Astrocyte (in vitro differentiated cells and primary cell): ENCODE measurements around the gene CCDC117. TPM values are rescaled to one million over a fixed set of nuclear protein-coding genes. Genes with fewer than 3 reads are reported as not detected.

Source experiments
- DNase-seq: peaks from one replicate; pipeline ENCODE4 v3.0.0-alpha.2; 2010; ENCODE audit warnings: low read depth
- FAIRE-seq: peaks from 2 replicates; lab custom pipeline; 2011; peaks lifted over from hg19 to GRCh38; lab: Jason Lieb, UNC
- H2AFZ ChIP-seq: 2 replicates; pipeline ENCODE4 v1.6.0; 2012; ENCODE audit warnings: low read depth, low read length, inconsistent platforms
- H3K27ac ChIP-seq: 2 replicates; pipeline ENCODE4 v1.5.1; 2011; ENCODE audit warnings: low read depth, low read length, inconsistent platforms
- H3K27me3 ChIP-seq: 2 replicates; pipeline ENCODE4 v1.6.0; 2011; ENCODE audit warnings: low read length, inconsistent platforms; ENCODE audit not compliant: insufficient read depth
- H3K36me3 ChIP-seq: 2 replicates; pipeline ENCODE4 v1.5.1; 2011; ENCODE audit warnings: low read length, inconsistent platforms; ENCODE audit not compliant: insufficient read depth
- H3K4me1 ChIP-seq: 2 replicates; pipeline ENCODE4 v1.5.1; 2011; ENCODE audit warnings: low read length, inconsistent platforms; ENCODE audit not compliant: insufficient read depth
- H3K4me2 ChIP-seq: 2 replicates; pipeline ENCODE4 v1.6.0; 2012; ENCODE audit warnings: low read length, inconsistent platforms
- H3K4me3 ChIP-seq: 2 replicates; pipeline ENCODE4 v1.5.1; 2011; ENCODE audit warnings: low read depth, mild to moderate bottlenecking, low read length, inconsistent platforms; ENCODE audit not compliant: insufficient read depth
- H3K79me2 ChIP-seq: 2 replicates; pipeline ENCODE4 v1.6.0; 2012; ENCODE audit warnings: mild to moderate bottlenecking, low read length, inconsistent platforms; ENCODE audit not compliant: insufficient read depth
- H3K9ac ChIP-seq: 2 replicates; pipeline ENCODE4 v1.6.0; 2012; ENCODE audit warnings: mild to moderate bottlenecking, low read length, inconsistent platforms
- H3K9me3 ChIP-seq: 2 replicates; pipeline ENCODE4 v1.5.1; 2012; ENCODE audit warnings: low read depth, mild to moderate bottlenecking, low read length, inconsistent platforms; ENCODE audit not compliant: insufficient read depth
- H4K20me1 ChIP-seq: 2 replicates; pipeline ENCODE4 v1.6.0; 2012; ENCODE audit warnings: low read length, inconsistent platforms; ENCODE audit not compliant: insufficient read depth
- H3K27ac Mint-ChIP-seq: one replicate; pipeline ENCODE4 v1.8.0; 2021; ENCODE audit warnings: mild to moderate bottlenecking, mixed read lengths; ENCODE audit not compliant: unreplicated experiment
- H3K27me3 Mint-ChIP-seq: one replicate; pipeline ENCODE4 v1.8.0; 2021; ENCODE audit warnings: low read depth, mixed read lengths; ENCODE audit not compliant: unreplicated experiment
- H3K36me3 Mint-ChIP-seq: one replicate; pipeline ENCODE4 v1.8.0; 2021; ENCODE audit warnings: low read depth, mixed read lengths; ENCODE audit not compliant: unreplicated experiment
- H3K4me1 Mint-ChIP-seq: one replicate; pipeline ENCODE4 v1.8.0; 2021; ENCODE audit warnings: low read depth, mixed read lengths; ENCODE audit not compliant: unreplicated experiment
- H3K4me3 Mint-ChIP-seq: one replicate; pipeline ENCODE4 v1.8.0; 2021; ENCODE audit warnings: mild to moderate bottlenecking, moderate library complexity, mixed read lengths; ENCODE audit not compliant: unreplicated experiment
- H3K9me3 Mint-ChIP-seq: one replicate; pipeline ENCODE4 v1.8.0; 2021; ENCODE audit warnings: mild to moderate bottlenecking, mixed read lengths; ENCODE audit not compliant: unreplicated experiment
- EZH2 ChIP-seq: IDR thresholded peaks from 2 replicates; pipeline ENCODE4 v1.6.1; 2012; ENCODE audit warnings: mild to moderate bottlenecking, low read length, inconsistent platforms; ENCODE audit not compliant: insufficient read depth
- total RNA-seq: library from RNA; stranded (reverse); gene quantifications from 2 replicates; pipeline ENCODE4 v1.2.1, GENCODE V29; 2021
- TF ChIP-seq, protein P1 (sequence below): IDR thresholded peaks from 2 replicates; pipeline ENCODE4 v1.5.1; 2011; ENCODE audit warnings: low read depth, mild to moderate bottlenecking, inconsistent platforms, low read length, moderate library complexity; ENCODE audit not compliant: insufficient read depth

CCDC117 gene
- total RNA-seq, 1 donor from 2014 or later: 15.8 TPM

DNA sequence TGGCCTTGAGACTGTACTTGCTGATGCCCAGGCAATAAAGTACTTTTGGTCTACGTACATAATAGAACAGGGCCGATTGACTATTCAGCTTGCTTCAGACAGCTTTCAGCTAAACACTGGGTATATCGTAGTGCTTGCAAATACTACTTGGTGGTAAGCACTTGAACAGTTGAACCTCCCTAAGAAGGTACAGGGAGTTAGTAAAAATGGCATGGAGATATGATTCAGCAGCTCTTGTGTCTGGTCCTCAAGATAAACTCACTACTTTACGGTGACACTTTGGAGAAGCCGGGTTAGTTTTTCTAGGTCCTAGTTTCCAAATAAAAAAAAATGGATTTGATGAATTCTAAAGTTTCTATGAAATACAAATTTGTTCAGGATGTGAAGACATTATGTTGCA lies 7.3 kb downstream of the CCDC117 start:
- H3K36me3 Mint-ChIP-seq: peaks cover 2% of the 10 kb centered on the region
- no peak overlapping the region for H3K27ac ChIP-seq
- peaks cover 20% of the 10 kb centered on the region for H3K36me3 ChIP-seq
- no peak overlapping the region for H3K4me3 Mint-ChIP-seq
- DNase-seq: no peak
- no peak overlapping the region for H3K9ac ChIP-seq
- H3K4me1 ChIP-seq: no peaks in the 10 kb centered on the region
- H2AFZ ChIP-seq: no peak overlapping the region
- no peaks in the 10 kb centered on the region for H3K4me1 Mint-ChIP-seq
- H3K27me3 Mint-ChIP-seq: no peaks in the 10 kb centered on the region
- no peaks in the 10 kb centered on the region for H3K9me3 ChIP-seq
- no peak overlapping the region for H3K4me2 ChIP-seq
- no peak overlapping the region for H3K4me3 ChIP-seq
- no peak for TF ChIP-seq EZH2
- TF ChIP-seq, protein P1, sequence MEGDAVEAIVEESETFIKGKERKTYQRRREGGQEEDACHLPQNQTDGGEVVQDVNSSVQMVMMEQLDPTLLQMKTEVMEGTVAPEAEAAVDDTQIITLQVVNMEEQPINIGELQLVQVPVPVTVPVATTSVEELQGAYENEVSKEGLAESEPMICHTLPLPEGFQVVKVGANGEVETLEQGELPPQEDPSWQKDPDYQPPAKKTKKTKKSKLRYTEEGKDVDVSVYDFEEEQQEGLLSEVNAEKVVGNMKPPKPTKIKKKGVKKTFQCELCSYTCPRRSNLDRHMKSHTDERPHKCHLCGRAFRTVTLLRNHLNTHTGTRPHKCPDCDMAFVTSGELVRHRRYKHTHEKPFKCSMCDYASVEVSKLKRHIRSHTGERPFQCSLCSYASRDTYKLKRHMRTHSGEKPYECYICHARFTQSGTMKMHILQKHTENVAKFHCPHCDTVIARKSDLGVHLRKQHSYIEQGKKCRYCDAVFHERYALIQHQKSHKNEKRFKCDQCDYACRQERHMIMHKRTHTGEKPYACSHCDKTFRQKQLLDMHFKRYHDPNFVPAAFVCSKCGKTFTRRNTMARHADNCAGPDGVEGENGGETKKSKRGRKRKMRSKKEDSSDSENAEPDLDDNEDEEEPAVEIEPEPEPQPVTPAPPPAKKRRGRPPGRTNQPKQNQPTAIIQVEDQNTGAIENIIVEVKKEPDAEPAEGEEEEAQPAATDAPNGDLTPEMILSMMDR: no peak
- no peaks in the 10 kb centered on the region for H3K27me3 ChIP-seq
- H3K79me2 ChIP-seq: peaks cover 58% of the 10 kb centered on the region
- H3K9me3 Mint-ChIP-seq: no peaks in the 10 kb centered on the region
- no peak for FAIRE-seq
- peaks cover 31% of the 10 kb centered on the region for H4K20me1 ChIP-seq
- H3K27ac Mint-ChIP-seq: no peak overlapping the region

DNA sequence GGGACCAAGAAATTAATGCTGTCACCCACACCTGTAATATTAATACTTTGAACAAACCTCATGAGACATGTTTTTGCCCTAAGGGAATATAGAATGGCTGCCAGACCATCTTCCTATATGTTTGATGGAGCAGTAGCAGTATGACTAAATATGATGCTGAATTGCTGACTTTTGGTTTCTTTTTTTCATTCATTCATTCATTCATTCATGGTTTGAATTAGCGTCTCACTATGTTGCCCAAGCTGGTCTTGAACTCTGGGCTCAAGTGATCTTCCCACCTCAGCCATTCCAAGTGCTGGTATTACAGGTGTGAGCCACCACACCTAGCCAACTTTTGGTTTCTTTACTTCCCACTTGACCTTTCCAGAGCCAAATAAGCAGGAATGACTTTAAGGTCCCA lies 7.8 kb downstream of the CCDC117 start:
- H3K4me3 ChIP-seq: no peak overlapping the region
- FAIRE-seq (no peak), DNase-seq (no peak)
- H3K9me3 ChIP-seq: no peaks in the 10 kb centered on the region
- Mint-ChIP-seq H3K27ac (no peak overlapping the region), H3K4me1 (no peaks in the 10 kb centered on the region), H3K4me3 (no peak overlapping the region), H3K27me3 (no peaks in the 10 kb centered on the region), H3K9me3 (no peaks in the 10 kb centered on the region), H3K36me3 (peaks cover 2% of the 10 kb centered on the region)
- no peak overlapping the region for H2AFZ ChIP-seq
- TF ChIP-seq, protein P1: no peak
- TF ChIP-seq EZH2: no peak
- peaks cover 53% of the 10 kb centered on the region for H3K79me2 ChIP-seq
- peaks cover 19% of the 10 kb centered on the region for H3K36me3 ChIP-seq
- H3K4me1 ChIP-seq: no peaks in the 10 kb centered on the region
- no peak overlapping the region for H3K27ac ChIP-seq
- H3K4me2 ChIP-seq: no peak overlapping the region
- H3K9ac ChIP-seq: no peak overlapping the region
- H4K20me1 ChIP-seq: peaks cover 30% of the 10 kb centered on the region
- no peaks in the 10 kb centered on the region for H3K27me3 ChIP-seq

DNA sequence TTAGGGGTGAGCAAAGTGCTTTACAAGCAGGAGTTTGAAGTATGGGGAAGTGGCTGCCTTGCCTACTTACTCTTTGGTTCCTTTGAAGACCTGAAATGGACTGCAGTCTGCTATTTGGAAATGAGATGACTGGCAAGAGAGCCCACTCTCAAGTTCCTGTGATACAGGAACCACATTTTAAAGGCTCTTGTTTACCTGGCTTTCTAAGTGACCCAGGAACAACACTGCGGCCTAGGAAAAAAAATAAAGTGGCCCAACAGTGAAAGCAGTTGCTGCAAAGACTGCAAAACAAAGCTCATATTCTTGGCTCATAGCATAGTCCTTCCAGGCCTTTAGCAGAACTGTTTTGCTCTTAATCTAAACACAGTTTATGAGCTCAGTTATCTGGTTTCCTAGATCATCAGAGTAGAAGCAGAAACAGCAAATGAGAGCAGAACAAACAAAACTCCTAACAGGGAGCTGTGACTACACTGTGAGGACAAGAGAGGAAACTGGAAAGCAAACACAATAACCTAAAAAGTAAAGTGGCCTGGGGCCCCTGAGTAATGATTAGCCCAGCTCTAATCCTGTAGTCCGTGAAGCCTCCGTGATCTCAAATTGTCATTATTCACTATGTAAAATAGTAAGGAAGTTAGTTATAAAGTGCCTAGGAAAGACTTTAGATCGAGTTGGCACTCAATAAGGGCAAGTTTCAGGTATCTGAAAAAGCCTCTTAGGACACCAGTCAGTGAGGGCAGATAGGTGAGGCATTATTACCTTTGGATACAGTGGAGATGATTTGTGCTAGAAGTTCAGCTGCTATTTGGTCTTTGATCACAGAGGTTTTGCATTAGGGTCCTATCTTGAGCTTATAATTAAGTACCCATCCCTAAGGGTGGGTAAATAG lies 11.5 kb downstream of the CCDC117 start:
- FAIRE-seq (no peak), DNase-seq (no peak)
- no peaks in the 10 kb centered on the region for H3K4me1 Mint-ChIP-seq
- no peak overlapping the region for H3K4me3 Mint-ChIP-seq
- Histone ChIP-seq H4K20me1 (peaks cover 28% of the 10 kb centered on the region), H3K27me3 (no peaks in the 10 kb centered on the region), H3K4me2 (no peak overlapping the region), H3K27ac (no peak overlapping the region), H3K4me3 (no peak overlapping the region), H3K4me1 (no peaks in the 10 kb centered on the region), H3K36me3 (peaks cover 31% of the 10 kb centered on the region), H2AFZ (no peak overlapping the region), H3K79me2 (peaks cover 18% of the 10 kb centered on the region), H3K9me3 (no peaks in the 10 kb centered on the region), H3K9ac (no peak overlapping the region)
- no peak overlapping the region for H3K27ac Mint-ChIP-seq
- H3K36me3 Mint-ChIP-seq: peaks cover 8% of the 10 kb centered on the region
- H3K9me3 Mint-ChIP-seq: no peaks in the 10 kb centered on the region
- no peak for TF ChIP-seq EZH2
- TF ChIP-seq, protein P1: no peak
- H3K27me3 Mint-ChIP-seq: no peaks in the 10 kb centered on the region
